GM06990 (cell line): ENCODE results near the gene VOPP1.

Source experiments
- DNase-seq: peaks from one replicate; pipeline ENCODE4 v3.0.0-alpha.2; 2011; ENCODE audit not compliant: insufficient read length; ENCODE audit errors: extremely low read depth
- H3K27me3 ChIP-seq: replicated peaks from 2 replicates; pipeline ENCODE4 v1.6.0; 2011; ENCODE audit warnings: low read length; ENCODE audit not compliant: control insufficient read depth, insufficient read depth
- H3K36me3 ChIP-seq: 2 replicates; pipeline ENCODE4 v1.5.1; 2011; ENCODE audit warnings: low read length; ENCODE audit not compliant: control insufficient read depth, insufficient read depth
- H3K4me3 ChIP-seq: replicated peaks from 2 replicates; pipeline ENCODE4 v1.5.1; 2011; ENCODE audit warnings: low read depth, mild to moderate bottlenecking, control low read depth, low read length
- CTCF ChIP-seq: IDR thresholded peaks from 2 replicates; pipeline ENCODE4 v1.5.1; 2011; ENCODE audit warnings: low read length, control low read depth, mild to moderate bottlenecking, inconsistent platforms; ENCODE audit not compliant: insufficient read depth, poor library complexity, severe bottlenecking

Gene VOPP1

GRCh38 chr7:55573234-55573900 lies 1.1 kb upstream of the VOPP1 start:
- Histone ChIP-seq H3K36me3 (no peaks in the 10 kb centered on the region), H3K27me3 (no peaks in the 10 kb centered on the region), H3K4me3 (peak overlapping the region; percentile 70)
- no peak for DNase-seq
- TF ChIP-seq CTCF, result no peak

- H3K4me3 ChIP-seq, result peak overlapping the region; percentile 90
- no peaks in the 10 kb centered on the region for H3K27me3 ChIP-seq
- peak; percentile 83 for DNase-seq
- TF ChIP-seq CTCF, result no peak
- no peaks in the 10 kb centered on the region for H3K36me3 ChIP-seq
These were observed 558 bp downstream of the VOPP1 start for GRCh38 chr7:55571511-55572377.

GRCh38 chr7:55570939-55571338 lies 1.4 kb downstream of the VOPP1 start:
- Histone ChIP-seq H3K27me3 (no peaks in the 10 kb centered on the region), H3K4me3 (peak overlapping the region; percentile 90), H3K36me3 (no peaks in the 10 kb centered on the region)
- no peak for DNase-seq
- TF ChIP-seq CTCF, result no peak

GRCh38 chr7:55570218-55570873 lies 2.0 kb downstream of the VOPP1 start:
- TF ChIP-seq CTCF, result no peak
- H3K36me3 ChIP-seq, result 0 out of 2 replicates have a peak, but pooled peaks cover 2% of the 10 kb centered on the region
- H3K27me3 ChIP-seq, result no peaks in the 10 kb centered on the region
- peak; percentile 77 for DNase-seq
- H3K4me3 ChIP-seq, result peak overlapping the region; percentile 90

- H3K36me3 ChIP-seq, result 0 out of 2 replicates have a peak, but pooled peaks cover 2% of the 10 kb centered on the region
- DNase-seq, result peak; percentile 48
- no peak for TF ChIP-seq CTCF
- H3K4me3 ChIP-seq, result peak overlapping the region; percentile 90
- H3K27me3 ChIP-seq, result no peaks in the 10 kb centered on the region
These were observed 2.5 kb downstream of the VOPP1 start for GRCh38 chr7:55569797-55570196.
